Astrocyte (in vitro differentiated cells and primary cell): ENCODE results near the gene TENM4. TPM values are rescaled to one million over a fixed set of nuclear protein-coding genes. Genes with fewer than 3 reads are reported as not detected.

Experiments used
- DNase-seq: peaks from one replicate; pipeline ENCODE4 v3.0.0-alpha.2; 2010; ENCODE audit warnings: low read depth
- FAIRE-seq: peaks from 2 replicates; lab custom pipeline; 2011; peaks lifted over from hg19 to GRCh38; lab: Jason Lieb, UNC
- H2AFZ ChIP-seq: 2 replicates; pipeline ENCODE4 v1.6.0; 2012; ENCODE audit warnings: low read depth, low read length, inconsistent platforms
- H3K27ac ChIP-seq: 2 replicates; pipeline ENCODE4 v1.5.1; 2011; ENCODE audit warnings: low read depth, low read length, inconsistent platforms
- H3K27me3 ChIP-seq: 2 replicates; pipeline ENCODE4 v1.6.0; 2011; ENCODE audit warnings: low read length, inconsistent platforms; ENCODE audit not compliant: insufficient read depth
- H3K36me3 ChIP-seq: 2 replicates; pipeline ENCODE4 v1.5.1; 2011; ENCODE audit warnings: low read length, inconsistent platforms; ENCODE audit not compliant: insufficient read depth
- H3K4me1 ChIP-seq: 2 replicates; pipeline ENCODE4 v1.5.1; 2011; ENCODE audit warnings: low read length, inconsistent platforms; ENCODE audit not compliant: insufficient read depth
- H3K4me2 ChIP-seq: 2 replicates; pipeline ENCODE4 v1.6.0; 2012; ENCODE audit warnings: low read length, inconsistent platforms
- H3K4me3 ChIP-seq: 2 replicates; pipeline ENCODE4 v1.5.1; 2011; ENCODE audit warnings: low read depth, mild to moderate bottlenecking, low read length, inconsistent platforms; ENCODE audit not compliant: insufficient read depth
- H3K79me2 ChIP-seq: 2 replicates; pipeline ENCODE4 v1.6.0; 2012; ENCODE audit warnings: mild to moderate bottlenecking, low read length, inconsistent platforms; ENCODE audit not compliant: insufficient read depth
- H3K9ac ChIP-seq: 2 replicates; pipeline ENCODE4 v1.6.0; 2012; ENCODE audit warnings: mild to moderate bottlenecking, low read length, inconsistent platforms
- H3K9me3 ChIP-seq: 2 replicates; pipeline ENCODE4 v1.5.1; 2012; ENCODE audit warnings: low read depth, mild to moderate bottlenecking, low read length, inconsistent platforms; ENCODE audit not compliant: insufficient read depth
- H4K20me1 ChIP-seq: 2 replicates; pipeline ENCODE4 v1.6.0; 2012; ENCODE audit warnings: low read length, inconsistent platforms; ENCODE audit not compliant: insufficient read depth
- H3K27ac Mint-ChIP-seq: one replicate; pipeline ENCODE4 v1.8.0; 2021; ENCODE audit warnings: mild to moderate bottlenecking, mixed read lengths; ENCODE audit not compliant: unreplicated experiment
- H3K27me3 Mint-ChIP-seq: one replicate; pipeline ENCODE4 v1.8.0; 2021; ENCODE audit warnings: low read depth, mixed read lengths; ENCODE audit not compliant: unreplicated experiment
- H3K36me3 Mint-ChIP-seq: one replicate; pipeline ENCODE4 v1.8.0; 2021; ENCODE audit warnings: low read depth, mixed read lengths; ENCODE audit not compliant: unreplicated experiment
- H3K4me1 Mint-ChIP-seq: one replicate; pipeline ENCODE4 v1.8.0; 2021; ENCODE audit warnings: low read depth, mixed read lengths; ENCODE audit not compliant: unreplicated experiment
- H3K4me3 Mint-ChIP-seq: one replicate; pipeline ENCODE4 v1.8.0; 2021; ENCODE audit warnings: mild to moderate bottlenecking, moderate library complexity, mixed read lengths; ENCODE audit not compliant: unreplicated experiment
- H3K9me3 Mint-ChIP-seq: one replicate; pipeline ENCODE4 v1.8.0; 2021; ENCODE audit warnings: mild to moderate bottlenecking, mixed read lengths; ENCODE audit not compliant: unreplicated experiment
- CTCF ChIP-seq: IDR thresholded peaks from 2 replicates; pipeline ENCODE4 v1.5.1; 2011; ENCODE audit warnings: low read depth, mild to moderate bottlenecking, inconsistent platforms, low read length, moderate library complexity; ENCODE audit not compliant: insufficient read depth
- EZH2 ChIP-seq: IDR thresholded peaks from 2 replicates; pipeline ENCODE4 v1.6.1; 2012; ENCODE audit warnings: mild to moderate bottlenecking, low read length, inconsistent platforms; ENCODE audit not compliant: insufficient read depth
- total RNA-seq: library from RNA; stranded (reverse); gene quantifications from 2 replicates; pipeline ENCODE4 v1.2.1, GENCODE V29; 2021

TENM4 gene
- total RNA-seq, 1 donor from 2014 or later = 7.5 TPM

- Mint-ChIP-seq H3K4me3 (no peak overlapping the region), H3K9me3 (no peaks in the 10 kb centered on the region), H3K36me3 (peaks cover 2% of the 10 kb centered on the region), H3K27me3 (no peaks in the 10 kb centered on the region), H3K27ac (no peak overlapping the region), H3K4me1 (peaks cover 6% of the 10 kb centered on the region)
- H3K79me2 ChIP-seq = peaks cover 75% of the 10 kb centered on the region
- no peak overlapping the region for H3K27ac ChIP-seq
- no peak for DNase-seq
- H3K9me3 ChIP-seq = no peaks in the 10 kb centered on the region
- no peak for TF ChIP-seq EZH2
- TF ChIP-seq CTCF = no peak
- H3K4me2 ChIP-seq = no peak overlapping the region
- H3K4me3 ChIP-seq = no peak overlapping the region
- no peak for FAIRE-seq
- no peaks in the 10 kb centered on the region for H3K27me3 ChIP-seq
- no peak overlapping the region for H2AFZ ChIP-seq
- no peaks in the 10 kb centered on the region for H3K36me3 ChIP-seq
- no peak overlapping the region for H3K9ac ChIP-seq
- peaks cover 11% of the 10 kb centered on the region for H3K4me1 ChIP-seq
- peaks cover 11% of the 10 kb centered on the region for H4K20me1 ChIP-seq
These were observed 13.1 kb downstream of the TENM4 start for GRCh38 chr11:79427611-79428327.

- H4K20me1 ChIP-seq = peaks cover 11% of the 10 kb centered on the region
- H3K4me3 Mint-ChIP-seq = no peak overlapping the region
- H3K4me1 Mint-ChIP-seq = peaks cover 6% of the 10 kb centered on the region
- H3K4me3 ChIP-seq = no peak overlapping the region
- H3K27ac Mint-ChIP-seq = no peak overlapping the region
- no peak overlapping the region for H2AFZ ChIP-seq
- H3K4me1 ChIP-seq = peaks cover 11% of the 10 kb centered on the region
- H3K36me3 ChIP-seq = no peaks in the 10 kb centered on the region
- no peak overlapping the region for H3K9ac ChIP-seq
- H3K27me3 Mint-ChIP-seq = no peaks in the 10 kb centered on the region
- H3K9me3 ChIP-seq = no peaks in the 10 kb centered on the region
- DNase-seq = no peak
- H3K27ac ChIP-seq = no peak overlapping the region
- FAIRE-seq = no peak
- peaks cover 71% of the 10 kb centered on the region for H3K79me2 ChIP-seq
- no peaks in the 10 kb centered on the region for H3K9me3 Mint-ChIP-seq
- H3K27me3 ChIP-seq = no peaks in the 10 kb centered on the region
- peaks cover 2% of the 10 kb centered on the region for H3K36me3 Mint-ChIP-seq
- TF ChIP-seq CTCF (no peak), EZH2 (no peak)
- no peak overlapping the region for H3K4me2 ChIP-seq
These were observed 13.7 kb downstream of the TENM4 start for GRCh38 chr11:79427126-79427525.

DNA sequence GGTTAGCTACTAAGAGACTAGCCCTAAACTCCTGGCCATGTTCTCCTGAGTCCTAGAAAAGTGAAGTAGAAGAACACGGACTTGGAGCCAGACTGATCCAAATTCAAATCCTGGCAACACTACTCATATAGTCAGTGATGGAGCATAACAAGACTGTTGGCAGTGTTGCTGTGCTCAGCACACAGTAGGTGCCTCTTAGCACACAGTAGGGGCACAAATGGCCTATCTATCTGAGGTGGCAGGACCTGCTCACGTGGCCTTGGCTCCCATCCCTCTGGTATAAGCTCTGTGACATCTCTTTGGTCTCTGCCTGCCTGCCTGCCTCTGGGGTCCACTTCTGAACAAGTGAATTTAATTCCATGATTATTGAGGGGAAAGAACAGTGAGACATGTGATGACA lies 15.4 kb downstream of the TENM4 start:
- H3K27me3 Mint-ChIP-seq = no peaks in the 10 kb centered on the region
- Histone ChIP-seq H3K27me3 (no peaks in the 10 kb centered on the region), H3K9me3 (no peaks in the 10 kb centered on the region), H2AFZ (no peak overlapping the region), H3K4me2 (no peak overlapping the region), H3K79me2 (peaks cover 73% of the 10 kb centered on the region), H4K20me1 (peaks cover 15% of the 10 kb centered on the region), H3K27ac (no peak overlapping the region), H3K4me1 (no peaks in the 10 kb centered on the region), H3K4me3 (no peak overlapping the region), H3K36me3 (no peaks in the 10 kb centered on the region), H3K9ac (no peak overlapping the region)
- H3K4me3 Mint-ChIP-seq = no peak overlapping the region
- DNase-seq (no peak), FAIRE-seq (no peak)
- no peaks in the 10 kb centered on the region for H3K4me1 Mint-ChIP-seq
- TF ChIP-seq EZH2 = no peak
- TF ChIP-seq CTCF = no peak
- peaks cover 2% of the 10 kb centered on the region for H3K36me3 Mint-ChIP-seq
- no peaks in the 10 kb centered on the region for H3K9me3 Mint-ChIP-seq
- H3K27ac Mint-ChIP-seq = no peak overlapping the region
